ENCODE data around the gene GRIK4.

Gene GRIK4

DNA sequence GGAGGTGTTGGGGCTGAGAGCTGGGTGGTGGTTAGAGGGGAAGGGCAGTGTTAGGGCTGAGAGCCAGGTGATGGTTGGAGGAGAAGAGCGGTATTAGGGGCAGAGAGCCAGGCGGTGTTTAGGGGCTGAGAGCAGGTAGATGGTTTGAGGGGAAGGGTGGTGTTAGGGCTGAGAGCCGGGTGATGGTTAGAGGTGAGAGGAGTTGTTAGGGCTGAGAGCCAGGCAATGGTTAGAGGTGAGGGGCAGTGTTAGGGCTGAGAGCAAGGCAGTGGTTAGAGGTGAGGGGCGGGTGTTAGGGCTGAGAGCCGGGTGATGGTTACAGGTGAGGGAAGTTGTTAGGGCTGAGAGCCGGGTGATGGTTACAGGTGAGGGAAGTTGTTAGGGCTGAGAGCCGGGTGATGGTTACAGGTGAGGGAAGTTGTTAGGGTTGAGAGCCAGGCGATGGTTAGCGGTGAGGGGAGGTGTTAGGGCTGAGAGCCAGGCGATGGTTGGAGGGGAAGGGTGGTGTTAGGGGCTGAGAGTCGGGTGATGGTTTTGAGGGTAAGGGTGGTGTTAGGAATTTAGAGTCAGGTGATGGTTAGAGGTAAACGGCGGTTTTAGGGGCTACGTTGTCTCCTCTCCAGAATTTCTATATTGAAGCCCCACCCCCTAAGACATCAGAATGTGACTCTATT lies 282.4 kb downstream of the GRIK4 start:
- no peak overlapping the region for H3K4me3 ChIP-seq (ENCODE audit: low read depth, low read length)
- in situ Hi-C loops (cut with HindIII; ENCODE audit: low sequenced_read_pairs) = no loop called here
- no peak for DNase-seq (ENCODE audit: low read depth, low spot score)
- TF ChIP-seq, protein P1, sequence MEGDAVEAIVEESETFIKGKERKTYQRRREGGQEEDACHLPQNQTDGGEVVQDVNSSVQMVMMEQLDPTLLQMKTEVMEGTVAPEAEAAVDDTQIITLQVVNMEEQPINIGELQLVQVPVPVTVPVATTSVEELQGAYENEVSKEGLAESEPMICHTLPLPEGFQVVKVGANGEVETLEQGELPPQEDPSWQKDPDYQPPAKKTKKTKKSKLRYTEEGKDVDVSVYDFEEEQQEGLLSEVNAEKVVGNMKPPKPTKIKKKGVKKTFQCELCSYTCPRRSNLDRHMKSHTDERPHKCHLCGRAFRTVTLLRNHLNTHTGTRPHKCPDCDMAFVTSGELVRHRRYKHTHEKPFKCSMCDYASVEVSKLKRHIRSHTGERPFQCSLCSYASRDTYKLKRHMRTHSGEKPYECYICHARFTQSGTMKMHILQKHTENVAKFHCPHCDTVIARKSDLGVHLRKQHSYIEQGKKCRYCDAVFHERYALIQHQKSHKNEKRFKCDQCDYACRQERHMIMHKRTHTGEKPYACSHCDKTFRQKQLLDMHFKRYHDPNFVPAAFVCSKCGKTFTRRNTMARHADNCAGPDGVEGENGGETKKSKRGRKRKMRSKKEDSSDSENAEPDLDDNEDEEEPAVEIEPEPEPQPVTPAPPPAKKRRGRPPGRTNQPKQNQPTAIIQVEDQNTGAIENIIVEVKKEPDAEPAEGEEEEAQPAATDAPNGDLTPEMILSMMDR (IDR thresholded peaks at IDR 0.05; ENCODE audit: low read depth, low read length) = no peak

DNA sequence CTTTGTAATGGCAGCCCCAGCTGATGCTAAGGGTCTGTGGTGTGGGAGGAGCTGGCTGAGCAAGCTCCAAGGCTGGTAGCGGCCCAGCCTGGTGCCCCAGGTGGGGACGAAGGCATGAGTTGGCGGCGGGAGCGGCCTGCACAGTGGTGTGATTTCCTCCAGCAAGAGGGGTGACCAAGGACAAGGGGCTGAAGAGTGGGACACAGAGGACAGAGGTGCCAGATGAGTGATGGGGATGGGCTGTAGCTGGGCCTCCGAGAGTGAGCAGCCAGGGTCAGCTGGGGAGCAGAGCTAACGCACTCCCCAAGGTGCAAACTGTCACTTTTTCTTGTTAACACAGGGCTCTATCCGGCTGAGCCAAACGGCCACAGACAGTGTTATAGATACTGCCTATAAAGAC lies 283.2 kb downstream of the GRIK4 start:
- TF ChIP-seq, protein P1 (IDR thresholded peaks at IDR 0.05; ENCODE audit: low read depth, low read length) = no peak

DNA sequence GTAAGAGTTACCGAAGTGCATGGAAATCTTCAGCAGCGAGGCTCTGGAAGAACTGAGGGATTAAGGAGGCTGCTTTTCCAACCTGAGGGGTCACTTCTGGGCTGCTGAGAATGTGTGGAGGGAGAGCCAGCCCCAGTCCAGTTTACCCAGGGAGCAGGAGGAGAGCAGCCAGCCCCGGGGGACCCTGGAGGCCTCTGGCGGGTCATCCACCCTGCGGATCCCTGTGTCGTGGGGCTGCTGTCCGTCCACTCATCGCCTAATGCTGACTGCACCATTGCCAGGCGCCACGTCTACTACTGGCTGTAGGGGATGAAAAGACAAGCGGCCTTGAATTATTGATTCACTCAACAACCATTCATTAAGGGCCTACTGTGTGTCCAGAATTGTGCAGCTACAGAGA lies 283.6 kb downstream of the GRIK4 start:
- no peak for DNase-seq (ENCODE audit: low read depth, low spot score)
- in situ Hi-C loops (cut with HindIII; ENCODE audit: low sequenced_read_pairs) = no loop called here
- no peak overlapping the region for H3K4me3 ChIP-seq (ENCODE audit: low read depth, low read length)
- TF ChIP-seq, protein P1 (IDR thresholded peaks at IDR 0.05; ENCODE audit: low read depth, low read length) = no peak

More for the DNA sequence above, 283.2 kb downstream of the GRIK4 start:
- in situ Hi-C loops (cut with HindIII; ENCODE audit: low sequenced_read_pairs) = no loop called here
- no peak overlapping the region for H3K4me3 ChIP-seq (ENCODE audit: low read depth, low read length)
- DNase-seq (ENCODE audit: low read depth, low spot score) = no peak

DNA sequence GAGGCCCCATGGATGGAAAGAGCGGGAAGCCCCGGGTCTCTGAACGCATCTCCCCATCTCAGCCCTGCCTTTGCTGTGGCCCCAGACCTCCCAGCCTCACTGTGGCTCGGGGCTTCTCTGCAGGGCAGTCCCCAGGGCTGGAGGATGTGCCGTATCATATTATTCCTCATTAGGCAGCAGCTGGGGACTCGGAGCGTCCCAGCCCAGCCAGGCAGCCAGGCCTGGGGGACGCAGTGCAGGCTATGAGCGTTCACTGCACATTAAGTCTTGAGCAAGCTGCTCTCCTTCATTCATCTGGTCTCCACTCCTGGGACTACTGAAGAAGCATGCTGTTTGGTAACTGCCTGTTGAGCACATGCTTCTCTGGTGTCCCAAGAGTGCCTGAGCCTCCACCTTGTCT lies 285.6 kb downstream of the GRIK4 start:
- H3K4me3 ChIP-seq (ENCODE audit: low read depth, low read length) = no peak overlapping the region
- no peak for DNase-seq (ENCODE audit: low read depth, low spot score)
- TF ChIP-seq, protein P1 (IDR thresholded peaks at IDR 0.05; ENCODE audit: low read depth, low read length) = no peak
- in situ Hi-C loops (cut with HindIII; ENCODE audit: low sequenced_read_pairs) = no loop called here

DNA sequence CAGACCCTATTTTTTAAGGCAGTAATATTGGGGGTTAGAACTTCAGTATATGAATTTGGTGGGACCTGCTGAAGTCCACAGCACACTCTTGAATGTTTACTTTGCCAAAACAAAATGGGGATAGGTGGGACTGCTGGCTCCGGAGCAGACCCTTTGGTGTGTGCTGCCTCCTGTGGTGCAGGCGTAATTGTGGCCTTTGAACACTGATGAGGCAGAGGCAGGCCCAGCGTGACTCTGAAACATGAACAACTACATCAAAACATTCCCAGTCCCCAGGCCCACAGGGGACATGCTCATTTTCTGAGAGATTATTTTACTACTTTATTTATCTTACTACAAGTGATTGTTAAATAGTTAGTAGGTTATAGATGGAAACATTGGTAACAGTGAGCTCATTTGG lies 287.3 kb downstream of the GRIK4 start:
- DNase-seq (ENCODE audit: low read depth, low spot score) = peak; percentile 50
- in situ Hi-C loops (cut with HindIII; ENCODE audit: low sequenced_read_pairs) = no loop called here
- TF ChIP-seq, protein P1 (IDR thresholded peaks at IDR 0.05; ENCODE audit: low read depth, low read length) = no peak

DNA sequence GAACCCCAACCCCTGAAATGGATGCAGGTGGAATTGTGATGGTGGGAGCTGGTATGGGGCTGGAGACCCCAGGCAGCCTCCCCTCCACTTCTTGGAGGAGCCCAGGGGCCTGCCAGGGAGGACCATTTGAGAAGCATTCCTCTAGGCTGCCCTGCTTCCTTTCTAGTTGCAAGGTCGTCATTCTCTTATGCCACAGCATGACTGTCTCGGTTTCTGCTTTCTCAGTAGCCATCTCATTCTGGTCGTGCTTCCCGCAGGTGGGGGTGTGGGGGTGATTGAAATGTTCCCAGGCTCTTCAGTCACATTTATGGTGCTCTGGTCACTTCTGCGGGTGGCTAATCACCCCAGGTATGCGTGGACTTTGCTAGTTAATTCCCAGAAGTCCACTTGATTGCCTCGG lies 288.7 kb downstream of the GRIK4 start:
- in situ Hi-C loops (cut with HindIII; ENCODE audit: low sequenced_read_pairs) = no loop called here
- H3K4me3 ChIP-seq (ENCODE audit: low read depth, low read length) = no peak overlapping the region
- TF ChIP-seq, protein P1 (IDR thresholded peaks at IDR 0.05; ENCODE audit: low read depth, low read length) = no peak
- no peak for DNase-seq (ENCODE audit: low read depth, low spot score)

More for the DNA sequence above, 287.3 kb downstream of the GRIK4 start:
- H3K4me3 ChIP-seq (ENCODE audit: low read depth, low read length) = no peak overlapping the region

Data from astrocyte of the spinal cord (primary cell).